HL-60 (cell line): ENCODE data around the gene B4GALT1.
A peak's percentile ranks its signal among the peaks of the same experiment; 100 is the strongest.

Experiments
- DNase-seq, 2 experiments: peaks; one replicate each; pipeline ENCODE4 v3.0.0-alpha.2; 2010 to 2020; ENCODE audit warnings: low read depth in 1 of 2, low spot score in 1 of 2
- H3K27ac ChIP-seq: fragments of 250-450 bp; sonication (Bioruptor Pico); replicated peaks from 2 replicates; pipeline ENCODE4 v1.5.1; 2020; ENCODE audit warnings: mild to moderate bottlenecking, moderate library complexity
- H3K27me3 ChIP-seq: fragments of 250-450 bp; sonication (Bioruptor Pico); 2 replicates; pipeline ENCODE4 v1.5.1; 2021; ENCODE audit warnings: mild to moderate bottlenecking, moderate library complexity; ENCODE audit not compliant: insufficient read depth, poor library complexity, severe bottlenecking
- H3K4me3 ChIP-seq: replicated peaks from 2 replicates; pipeline ENCODE4 v1.5.1; 2011; ENCODE audit warnings: mild to moderate bottlenecking, control low read depth, low read length; ENCODE audit not compliant: insufficient read depth
- CTCF ChIP-seq: IDR thresholded peaks from one replicate; pipeline ENCODE4 v1.5.1; 2011; ENCODE audit warnings: low read length, control low read depth, inconsistent platforms; ENCODE audit not compliant: insufficient read depth
- GABPA ChIP-seq: IDR thresholded peaks from 2 replicates; pipeline ENCODE4 v1.6.1; 2012; ENCODE audit warnings: low read depth
- POLR2AphosphoS5 ChIP-seq: IDR thresholded peaks from 2 replicates; pipeline ENCODE4 v1.6.1; 2012; ENCODE audit warnings: low read depth
- REST ChIP-seq: IDR thresholded peaks from 2 replicates; pipeline ENCODE4 v1.6.1; 2012; ENCODE audit warnings: low read depth; ENCODE audit not compliant: insufficient replicate concordance
- SPI1 ChIP-seq: IDR thresholded peaks from 2 replicates; pipeline ENCODE4 v1.6.1; 2012; ENCODE audit warnings: low read depth, mild to moderate bottlenecking, borderline replicate concordance

Gene B4GALT1

GRCh38 chr9:33130961-33131789 lies 36.0 kb downstream of the B4GALT1 start:
- H3K4me3 ChIP-seq: no peak overlapping the region
- DNase-seq: no peak
- H3K27me3 ChIP-seq: no peaks in the 10 kb centered on the region
- no peak for TF ChIP-seq GABPA
- no peak for TF ChIP-seq CTCF
- no peak for TF ChIP-seq POLR2AphosphoS5
- TF ChIP-seq SPI1: no peak
- no peak for TF ChIP-seq REST
- H3K27ac ChIP-seq: no peak overlapping the region

GRCh38 chr9:33129886-33130881 lies 37.0 kb downstream of the B4GALT1 start:
- no peaks in the 10 kb centered on the region for H3K27me3 ChIP-seq
- H3K27ac ChIP-seq: peak overlapping the region; percentile 52
- TF ChIP-seq GABPA (no peak), REST (no peak), SPI1 (peak; percentile 50; the same call in 1 of the 2 replicates)
- DNase-seq: peak in 1 of 2 experiments; percentile 71
- no peak overlapping the region for H3K4me3 ChIP-seq

GRCh38 chr9:33129251-33129885 lies 37.8 kb downstream of the B4GALT1 start:
- DNase-seq: no peak
- H3K27me3 ChIP-seq: no peaks in the 10 kb centered on the region
- no peak overlapping the region for H3K4me3 ChIP-seq
- no peak for TF ChIP-seq CTCF
- peak overlapping the region; percentile 52 for H3K27ac ChIP-seq

- no peak overlapping the region for H3K4me3 ChIP-seq
- TF ChIP-seq CTCF (no peak), SPI1 (no peak), GABPA (no peak), POLR2AphosphoS5 (no peak), REST (no peak)
- H3K27ac ChIP-seq: no peak overlapping the region
- DNase-seq: no peak
- no peaks in the 10 kb centered on the region for H3K27me3 ChIP-seq
These were observed 38.6 kb downstream of the B4GALT1 start for GRCh38 chr9:33128570-33128969.
